Measurements from ENCODE around the gene OR2C3.

DNA sequence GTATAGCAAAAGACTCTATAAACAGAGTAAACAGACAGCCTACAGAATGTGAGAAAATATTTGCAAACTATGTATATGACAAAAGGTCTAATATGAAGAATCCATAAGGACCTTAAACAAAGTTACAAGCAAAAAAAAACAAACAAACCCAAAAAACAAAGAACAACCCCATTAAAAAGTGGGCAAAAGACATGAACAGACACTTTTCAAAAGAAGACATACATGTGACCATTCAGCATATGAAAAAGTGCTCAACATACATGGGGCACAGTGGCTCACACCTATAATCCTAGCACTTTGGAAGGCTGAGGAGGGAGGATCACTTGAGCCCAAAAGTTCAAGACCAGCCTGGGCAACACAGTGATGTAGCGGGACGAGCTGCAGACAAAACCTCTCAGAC lies 60.4 kb downstream of the OR2C3 start:
- TF ChIP-seq, protein P1, sequence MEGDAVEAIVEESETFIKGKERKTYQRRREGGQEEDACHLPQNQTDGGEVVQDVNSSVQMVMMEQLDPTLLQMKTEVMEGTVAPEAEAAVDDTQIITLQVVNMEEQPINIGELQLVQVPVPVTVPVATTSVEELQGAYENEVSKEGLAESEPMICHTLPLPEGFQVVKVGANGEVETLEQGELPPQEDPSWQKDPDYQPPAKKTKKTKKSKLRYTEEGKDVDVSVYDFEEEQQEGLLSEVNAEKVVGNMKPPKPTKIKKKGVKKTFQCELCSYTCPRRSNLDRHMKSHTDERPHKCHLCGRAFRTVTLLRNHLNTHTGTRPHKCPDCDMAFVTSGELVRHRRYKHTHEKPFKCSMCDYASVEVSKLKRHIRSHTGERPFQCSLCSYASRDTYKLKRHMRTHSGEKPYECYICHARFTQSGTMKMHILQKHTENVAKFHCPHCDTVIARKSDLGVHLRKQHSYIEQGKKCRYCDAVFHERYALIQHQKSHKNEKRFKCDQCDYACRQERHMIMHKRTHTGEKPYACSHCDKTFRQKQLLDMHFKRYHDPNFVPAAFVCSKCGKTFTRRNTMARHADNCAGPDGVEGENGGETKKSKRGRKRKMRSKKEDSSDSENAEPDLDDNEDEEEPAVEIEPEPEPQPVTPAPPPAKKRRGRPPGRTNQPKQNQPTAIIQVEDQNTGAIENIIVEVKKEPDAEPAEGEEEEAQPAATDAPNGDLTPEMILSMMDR (IDR thresholded peaks at IDR 0.05) = no peak
- TF ChIP-seq, protein P2, sequence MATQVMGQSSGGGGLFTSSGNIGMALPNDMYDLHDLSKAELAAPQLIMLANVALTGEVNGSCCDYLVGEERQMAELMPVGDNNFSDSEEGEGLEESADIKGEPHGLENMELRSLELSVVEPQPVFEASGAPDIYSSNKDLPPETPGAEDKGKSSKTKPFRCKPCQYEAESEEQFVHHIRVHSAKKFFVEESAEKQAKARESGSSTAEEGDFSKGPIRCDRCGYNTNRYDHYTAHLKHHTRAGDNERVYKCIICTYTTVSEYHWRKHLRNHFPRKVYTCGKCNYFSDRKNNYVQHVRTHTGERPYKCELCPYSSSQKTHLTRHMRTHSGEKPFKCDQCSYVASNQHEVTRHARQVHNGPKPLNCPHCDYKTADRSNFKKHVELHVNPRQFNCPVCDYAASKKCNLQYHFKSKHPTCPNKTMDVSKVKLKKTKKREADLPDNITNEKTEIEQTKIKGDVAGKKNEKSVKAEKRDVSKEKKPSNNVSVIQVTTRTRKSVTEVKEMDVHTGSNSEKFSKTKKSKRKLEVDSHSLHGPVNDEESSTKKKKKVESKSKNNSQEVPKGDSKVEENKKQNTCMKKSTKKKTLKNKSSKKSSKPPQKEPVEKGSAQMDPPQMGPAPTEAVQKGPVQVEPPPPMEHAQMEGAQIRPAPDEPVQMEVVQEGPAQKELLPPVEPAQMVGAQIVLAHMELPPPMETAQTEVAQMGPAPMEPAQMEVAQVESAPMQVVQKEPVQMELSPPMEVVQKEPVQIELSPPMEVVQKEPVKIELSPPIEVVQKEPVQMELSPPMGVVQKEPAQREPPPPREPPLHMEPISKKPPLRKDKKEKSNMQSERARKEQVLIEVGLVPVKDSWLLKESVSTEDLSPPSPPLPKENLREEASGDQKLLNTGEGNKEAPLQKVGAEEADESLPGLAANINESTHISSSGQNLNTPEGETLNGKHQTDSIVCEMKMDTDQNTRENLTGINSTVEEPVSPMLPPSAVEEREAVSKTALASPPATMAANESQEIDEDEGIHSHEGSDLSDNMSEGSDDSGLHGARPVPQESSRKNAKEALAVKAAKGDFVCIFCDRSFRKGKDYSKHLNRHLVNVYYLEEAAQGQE (IDR thresholded peaks at IDR 0.05; ENCODE audit: low read depth, low read length) = no peak

Measured in SK-N-SH (cell line).